GM20431 (cell line): Measurements from ENCODE around the gene MRPL51.
"Not testable (repeated sequence)": the region's sequence is repeated elsewhere in the genome, so short reads cannot be mapped to it uniquely, and the experiment has no call there.

Experiments
- in situ Hi-C: fragments of 300-500 bp; cut with MseI, MboI; formaldehyde crosslinking; loops from one replicate; pipeline ENCODE4 v1.15.0; 2020; ENCODE audit warnings: low sequenced_read_pairs; ENCODE audit not compliant: unreplicated experiment

MRPL51 gene

GRCh38 chr12:6493497-6494257 is 615 bp upstream of the MRPL51 start, which contains the start of gene NCAPD2:
NCAPD2 (plus strand) TSS chr12:6494102; CDS start chr12:6495099, 997 bp downstream.
- in situ Hi-C loops: no loop called here

GRCh38 chr12:6490673-6491072 is 2.4 kb downstream of the MRPL51 start:
- in situ Hi-C loops: not testable (repeated sequence)

GRCh38 chr12:6489449-6489848 is 3.6 kb downstream of the MRPL51 start:
- in situ Hi-C loops: no loop called here

- in situ Hi-C loops: no loop called here
These were observed 4.8 kb downstream of the MRPL51 start for GRCh38 chr12:6488240-6488639.

GRCh38 chr12:6478416-6478815 is 14.6 kb downstream of the MRPL51 start:
- in situ Hi-C loops: no loop called here

- in situ Hi-C loops: not testable (repeated sequence)
These were observed 15.3 kb downstream of the MRPL51 start for GRCh38 chr12:6477601-6478377.

- in situ Hi-C loops: no loop called here
These were observed 16.6 kb downstream of the MRPL51 start for GRCh38 chr12:6476489-6476888.

GRCh38 chr12:6475233-6475975 is 17.7 kb downstream of the MRPL51 start:
- in situ Hi-C loops: not testable (repeated sequence)

GRCh38 chr12:6472491-6472890 is 20.6 kb downstream of the MRPL51 start:
- in situ Hi-C loops: no loop called here

- in situ Hi-C loops: no loop called here
These were observed 21.1 kb downstream of the MRPL51 start for GRCh38 chr12:6471989-6472360.

GRCh38 chr12:6470375-6471163 is 22.5 kb downstream of the MRPL51 start, which contains the start of gene VAMP1:
VAMP1 (minus strand) TSS chr12:6470677; CDS start chr12:6470531, 146 bp downstream.
- in situ Hi-C loops: no loop called here

GRCh38 chr12:6469609-6470374 is 23.3 kb downstream of the MRPL51 start:
- in situ Hi-C loops: no loop called here

GRCh38 chr12:6469092-6469491 is 24.0 kb downstream of the MRPL51 start:
- in situ Hi-C loops: no loop called here

- in situ Hi-C loops: no loop called here
These were observed 24.8 kb downstream of the MRPL51 start for GRCh38 chr12:6468283-6468575.

GRCh38 chr12:6467571-6468282 is 25.3 kb downstream of the MRPL51 start:
- in situ Hi-C loops: not testable (repeated sequence)

- in situ Hi-C loops: not testable (repeated sequence)
These were observed 26.3 kb downstream of the MRPL51 start for GRCh38 chr12:6466751-6467150.

GRCh38 chr12:6466184-6466573 is 26.9 kb downstream of the MRPL51 start:
- in situ Hi-C loops: no loop called here

GRCh38 chr12:6465467-6466183 is 27.4 kb downstream of the MRPL51 start:
- in situ Hi-C loops: no loop called here
